ENCODE results near the gene F2. TPM values are rescaled to one million over a fixed set of nuclear protein-coding genes. Genes with fewer than 3 reads are reported as not detected.
"Not testable (repeated sequence)": the region's sequence is repeated elsewhere in the genome, so short reads cannot be mapped to it uniquely, and the experiment has no call there.

F2 gene
- total RNA-seq, 1 donor from 2014 or later = 0.30 TPM

- H3K4me3 Mint-ChIP-seq; H3K27me3 Mint-ChIP-seq; H3K9me3 Mint-ChIP-seq; intact Hi-C loops (cut with micrococcal nuclease); DNase-seq; H3K36me3 Mint-ChIP-seq (ENCODE audit: low read depth); H3K4me1 Mint-ChIP-seq; H3K27ac Mint-ChIP-seq: not testable (repeated sequence)
Measured at GRCh38 chr11:46717825-46718154, 1.2 kb upstream of the F2 start.

GRCh38 chr11:46718155-46719019 lies 626 bp upstream of the F2 start:
- Mint-ChIP-seq H3K4me3 (no peak overlapping the region), H3K27ac (no peak overlapping the region), H3K27me3 (no peaks in the 10 kb centered on the region), H3K36me3 (ENCODE audit: low read depth) (no peaks in the 10 kb centered on the region), H3K9me3 (no peaks in the 10 kb centered on the region), H3K4me1 (peaks cover 3% of the 10 kb centered on the region)
- no peak for DNase-seq
- intact Hi-C loops (cut with micrococcal nuclease) = no loop called here

- intact Hi-C loops (cut with micrococcal nuclease) = no loop called here
- Mint-ChIP-seq H3K27ac (no peak overlapping the region), H3K4me3 (no peak overlapping the region)
Measured at GRCh38 chr11:46719543-46720218, 668 bp downstream of the F2 start.

GRCh38 chr11:46721286-46721685 lies 2.3 kb downstream of the F2 start:
- intact Hi-C loops (cut with micrococcal nuclease) = no loop called here
- Mint-ChIP-seq H3K27me3 (no peaks in the 10 kb centered on the region), H3K36me3 (ENCODE audit: low read depth) (no peaks in the 10 kb centered on the region), H3K4me1 (peaks cover 3% of the 10 kb centered on the region), H3K27ac (no peak overlapping the region), H3K4me3 (no peak overlapping the region), H3K9me3 (no peaks in the 10 kb centered on the region)
- no peak for DNase-seq

More at GRCh38 chr11:46719543-46720218, 668 bp downstream of the F2 start:
- Mint-ChIP-seq H3K27me3 (no peaks in the 10 kb centered on the region), H3K9me3 (no peaks in the 10 kb centered on the region), H3K4me1 (peaks cover 3% of the 10 kb centered on the region), H3K36me3 (ENCODE audit: low read depth) (no peaks in the 10 kb centered on the region)
- DNase-seq = no peak

- Mint-ChIP-seq H3K4me1 (peaks cover 3% of the 10 kb centered on the region), H3K27ac (no peak overlapping the region), H3K27me3 (no peaks in the 10 kb centered on the region), H3K36me3 (ENCODE audit: low read depth) (no peaks in the 10 kb centered on the region), H3K4me3 (no peak overlapping the region), H3K9me3 (no peaks in the 10 kb centered on the region)
- intact Hi-C loops (cut with micrococcal nuclease) = no loop called here
- DNase-seq = no peak
Measured at GRCh38 chr11:46722566-46723358, 3.7 kb downstream of the F2 start.

GRCh38 chr11:46723359-46723680 lies 4.3 kb downstream of the F2 start:
- Mint-ChIP-seq H3K27me3 (no peaks in the 10 kb centered on the region), H3K36me3 (ENCODE audit: low read depth) (no peaks in the 10 kb centered on the region), H3K27ac (no peak overlapping the region), H3K9me3 (no peaks in the 10 kb centered on the region), H3K4me1 (no peaks in the 10 kb centered on the region), H3K4me3 (no peak overlapping the region)
- no peak for DNase-seq
- intact Hi-C loops (cut with micrococcal nuclease) = no loop called here

- H3K4me1 Mint-ChIP-seq = no peaks in the 10 kb centered on the region
- H3K36me3 Mint-ChIP-seq (ENCODE audit: low read depth) = no peaks in the 10 kb centered on the region
- intact Hi-C loops (cut with micrococcal nuclease) = no loop called here
- no peak overlapping the region for H3K27ac Mint-ChIP-seq
- no peaks in the 10 kb centered on the region for H3K27me3 Mint-ChIP-seq
- H3K9me3 Mint-ChIP-seq = no peaks in the 10 kb centered on the region
- DNase-seq = no peak
- no peak overlapping the region for H3K4me3 Mint-ChIP-seq
Measured at GRCh38 chr11:46724088-46724487, 5.1 kb downstream of the F2 start.

- Mint-ChIP-seq H3K4me3 (no peak overlapping the region), H3K9me3 (no peaks in the 10 kb centered on the region), H3K36me3 (ENCODE audit: low read depth) (no peaks in the 10 kb centered on the region), H3K4me1 (no peaks in the 10 kb centered on the region), H3K27ac (no peak overlapping the region), H3K27me3 (no peaks in the 10 kb centered on the region)
- DNase-seq = no peak
- intact Hi-C loops (cut with micrococcal nuclease) = no loop called here
Measured at GRCh38 chr11:46725338-46726205, 6.6 kb downstream of the F2 start.

- Mint-ChIP-seq H3K27me3 (no peaks in the 10 kb centered on the region), H3K4me3 (no peak overlapping the region), H3K36me3 (ENCODE audit: low read depth) (no peaks in the 10 kb centered on the region), H3K27ac (no peak overlapping the region), H3K9me3 (no peaks in the 10 kb centered on the region), H3K4me1 (no peaks in the 10 kb centered on the region)
- intact Hi-C loops (cut with micrococcal nuclease) = no loop called here
- DNase-seq = no peak
Measured at GRCh38 chr11:46726206-46726862, 7.3 kb downstream of the F2 start.

GRCh38 chr11:46727952-46728658 lies 9.1 kb downstream of the F2 start:
- intact Hi-C loops (cut with micrococcal nuclease) = no loop called here
- Mint-ChIP-seq H3K27me3 (no peaks in the 10 kb centered on the region), H3K36me3 (ENCODE audit: low read depth) (no peaks in the 10 kb centered on the region), H3K4me3 (no peak overlapping the region), H3K4me1 (no peaks in the 10 kb centered on the region), H3K9me3 (no peaks in the 10 kb centered on the region), H3K27ac (no peak overlapping the region)
- DNase-seq = no peak

GRCh38 chr11:46728659-46729040 lies 9.6 kb downstream of the F2 start:
- DNase-seq = no peak
- no peaks in the 10 kb centered on the region for H3K36me3 Mint-ChIP-seq (ENCODE audit: low read depth)
- no peak overlapping the region for H3K27ac Mint-ChIP-seq
- no peaks in the 10 kb centered on the region for H3K27me3 Mint-ChIP-seq
- H3K4me1 Mint-ChIP-seq = no peaks in the 10 kb centered on the region
- H3K4me3 Mint-ChIP-seq = no peak overlapping the region
- H3K9me3 Mint-ChIP-seq = no peaks in the 10 kb centered on the region
- intact Hi-C loops (cut with micrococcal nuclease) = no loop called here

GRCh38 chr11:46729110-46730027 lies 10.4 kb downstream of the F2 start:
- Mint-ChIP-seq H3K4me1 (no peaks in the 10 kb centered on the region), H3K4me3 (no peak overlapping the region), H3K27ac (no peak overlapping the region), H3K36me3 (ENCODE audit: low read depth) (no peaks in the 10 kb centered on the region), H3K27me3 (no peaks in the 10 kb centered on the region), H3K9me3 (no peaks in the 10 kb centered on the region)
- intact Hi-C loops (cut with micrococcal nuclease) = no loop called here
- DNase-seq = no peak

Measured in activated CD4-positive, alpha-beta T cell treated with anti-CD3 and anti-CD28 coated beads, Interleukin-2, amount 10 ng/mL, durations not matched to agents 24 days and 14 days (primary cell).